HEK293 (cell line): ENCODE measurements around the gene TGFB1.

Experiments
- CTCF ChIA-PET: fragments of 350-600 bp; formaldehyde crosslinking; extraction: SDS; loops from one replicate; lab custom pipeline; 2021; ENCODE audit warnings: antibody characterized with exemption; lab: Yijun Ruan, JAX
- POLR2A ChIA-PET: fragments of 300-600 bp; formaldehyde crosslinking; extraction: SDS; loops from one replicate; lab custom pipeline; 2020; ENCODE audit warnings: antibody characterized with exemption, inconsistent platforms; lab: Yijun Ruan, JAX
- H3K27ac ChIP-seq: fragments of 200-500 bp; sonication (Bioruptor generic); 2 replicates; pipeline ENCODE4 v1.5.1; 2014; ENCODE audit warnings: low read depth, low read length, control low read depth, inconsistent platforms; ENCODE audit errors: extremely low read depth
- H3K36me3 ChIP-seq, 2 experiments: fragments of 200-500 bp in 1 of 2; sonication (Bioruptor generic) in 1 of 2; 1 replicate in 1 of 2; 2 replicates in 1 of 2; pipeline ENCODE4 v1.5.1; 2014 to 2017; ENCODE audit warnings: inconsistent platforms in 2 of 2, low read length in 2 of 2; ENCODE audit not compliant: control insufficient read depth in 2 of 2, insufficient read depth in 1 of 2
- H3K4me1 ChIP-seq: fragments of 200-500 bp; sonication (Bioruptor generic); 2 replicates; pipeline ENCODE4 v1.5.1; 2014; ENCODE audit warnings: mild to moderate bottlenecking, low read length, inconsistent platforms; ENCODE audit not compliant: control insufficient read depth, insufficient read depth
- H3K4me3 ChIP-seq: 2 replicates; pipeline ENCODE4 v1.5.1; 2011; ENCODE audit warnings: low read depth, mild to moderate bottlenecking, control low read depth, low read length, moderate library complexity
- H3K9me3 ChIP-seq: fragments of 200-500 bp; sonication (Bioruptor generic); 2 replicates; pipeline ENCODE4 v1.5.1; 2014; ENCODE audit warnings: low read depth, low read length, inconsistent platforms; ENCODE audit not compliant: control insufficient read depth, insufficient read depth
- FEZF1 ChIP-seq: fragments of 450-650 bp; formaldehyde crosslinking; IDR thresholded peaks from 2 replicates; pipeline ENCODE4 v1.5.1; 2016; ENCODE audit warnings: missing biosample characterization, missing genetic modification characterization
- GFI1B ChIP-seq: fragments of 450-650 bp; formaldehyde crosslinking; IDR thresholded peaks from 2 replicates; pipeline ENCODE4 v1.5.1; 2016; ENCODE audit warnings: missing biosample characterization, missing genetic modification characterization
- IKZF3 ChIP-seq: fragments of 450-650 bp; IDR thresholded peaks from 2 replicates; pipeline ENCODE4 v1.5.0; 2018; ENCODE audit warnings: missing biosample characterization, mild to moderate bottlenecking, missing genetic modification characterization, moderate library complexity
- KLF1 ChIP-seq: fragments of 450-650 bp; formaldehyde crosslinking; IDR thresholded peaks from 2 replicates; pipeline ENCODE4 v1.5.1; 2016; ENCODE audit warnings: missing biosample characterization, missing genetic modification characterization
- KLF9 ChIP-seq: fragments of 450-650 bp; formaldehyde crosslinking; IDR thresholded peaks from 2 replicates; pipeline ENCODE4 v1.5.1; 2016; ENCODE audit warnings: missing biosample characterization, missing genetic modification characterization, low read depth
- PRDM2 ChIP-seq: fragments of 450-650 bp; formaldehyde crosslinking; IDR thresholded peaks from 2 replicates; pipeline ENCODE4 v1.5.1; 2016; ENCODE audit warnings: missing biosample characterization, missing genetic modification characterization, borderline replicate concordance
- REPIN1 ChIP-seq: fragments of 450-650 bp; formaldehyde crosslinking; IDR thresholded peaks from 2 replicates; pipeline ENCODE4 v1.5.1; 2017; ENCODE audit warnings: missing biosample characterization, missing genetic modification characterization, low read depth
- SETDB1 ChIP-seq: IDR thresholded peaks from one replicate; pipeline ENCODE4 v1.6.1; 2017; ENCODE audit warnings: mild to moderate bottlenecking, low read length, moderate library complexity, mixed read lengths; ENCODE audit not compliant: insufficient read length
- SP3 ChIP-seq: fragments of 450-650 bp; formaldehyde crosslinking; IDR thresholded peaks from 2 replicates; pipeline ENCODE4 v1.5.1; 2016; ENCODE audit warnings: missing biosample characterization, missing genetic modification characterization
- ZBTB7A ChIP-seq: fragments of 450-650 bp; formaldehyde crosslinking; IDR thresholded peaks from 2 replicates; pipeline ENCODE4 v1.5.1; 2016; ENCODE audit warnings: low read depth, missing biosample characterization, missing genetic modification characterization
- ZFHX2 ChIP-seq: fragments of 450-650 bp; formaldehyde crosslinking; conservative IDR thresholded peaks from 2 replicates; pipeline ENCODE4 v1.5.1; 2016; ENCODE audit warnings: missing biosample characterization, missing genetic modification characterization
- ZFP3 ChIP-seq: fragments of 450-650 bp; formaldehyde crosslinking; IDR thresholded peaks from 2 replicates; pipeline ENCODE4 v1.5.1; 2016; ENCODE audit warnings: low read depth, missing biosample characterization, missing genetic modification characterization
- ZFP69B ChIP-seq: fragments of 450-650 bp; formaldehyde crosslinking; IDR thresholded peaks from 2 replicates; pipeline ENCODE4 v1.5.1; 2016; ENCODE audit warnings: missing biosample characterization, missing genetic modification characterization
- ZNF146 ChIP-seq: fragments of 450-650 bp; formaldehyde crosslinking; IDR thresholded peaks from 2 replicates; pipeline ENCODE4 v1.5.1; 2016; ENCODE audit warnings: missing biosample characterization, missing genetic modification characterization
- ZNF184 ChIP-seq: fragments of 450-650 bp; IDR thresholded peaks from 2 replicates; pipeline ENCODE4 v1.5.1; 2018; ENCODE audit warnings: missing biosample characterization, mild to moderate bottlenecking, missing genetic modification characterization
- ZNF302 ChIP-seq: fragments of 450-650 bp; formaldehyde crosslinking; IDR thresholded peaks from 2 replicates; pipeline ENCODE4 v1.5.1; 2016; ENCODE audit warnings: missing biosample characterization, missing genetic modification characterization, low read depth
- ZNF423 ChIP-seq: fragments of 450-650 bp; formaldehyde crosslinking; IDR thresholded peaks from 2 replicates; pipeline ENCODE4 v1.5.1; 2016; ENCODE audit warnings: missing biosample characterization, missing genetic modification characterization
- ZNF560 ChIP-seq: fragments of 450-650 bp; formaldehyde crosslinking; IDR thresholded peaks from 2 replicates; pipeline ENCODE4 v1.5.1; 2017; ENCODE audit warnings: missing biosample characterization, missing genetic modification characterization, borderline replicate concordance
- ZNF654 ChIP-seq: fragments of 450-650 bp; formaldehyde crosslinking; IDR thresholded peaks from 2 replicates; pipeline ENCODE4 v1.5.1; 2016; ENCODE audit warnings: low read depth, missing biosample characterization, missing genetic modification characterization
- ZNF776 ChIP-seq: fragments of 450-650 bp; formaldehyde crosslinking; IDR thresholded peaks from 2 replicates; pipeline ENCODE4 v1.5.0; 2017; ENCODE audit warnings: missing biosample characterization, missing genetic modification characterization, borderline replicate concordance
- TF ChIP-seq, protein P1 (sequence below): fragments of 450-650 bp; formaldehyde crosslinking; IDR thresholded peaks from 2 replicates; pipeline ENCODE4 v1.5.1; 2016; ENCODE audit warnings: missing biosample characterization, missing genetic modification characterization
- TF ChIP-seq, protein P2 (sequence below): fragments of 450-650 bp; formaldehyde crosslinking; IDR thresholded peaks from 2 replicates; pipeline ENCODE4 v1.5.1; 2016; ENCODE audit warnings: missing biosample characterization, missing genetic modification characterization

Gene TGFB1

GRCh38 chr19:41328157-41328841 is 25.4 kb downstream of the TGFB1 start:
- POLR2A ChIA-PET = interaction anchor here (1.1 to 1.8 kb wide), 5 partner anchors 8 to 111 kb away, joined by 3 to 7 read pairs (median 4); no protein-coding TSS in a partner anchor

GRCh38 chr19:41327576-41328156 is 26.1 kb downstream of the TGFB1 start:
- H3K9me3 ChIP-seq = no peaks in the 10 kb centered on the region
- ChIA-PET CTCF (interaction anchor here (0.7 to 0.9 kb wide), 3 partner anchors 24 to 236 kb away, joined by 3 to 4 read pairs (median 3); no protein-coding TSS in a partner anchor), POLR2A (interaction anchor here (1.1 to 1.8 kb wide), 4 partner anchors 9 to 111 kb away, joined by 3 to 7 read pairs (median 4); no protein-coding TSS in a partner anchor)
- peaks cover 21% of the 10 kb centered on the region for H3K4me1 ChIP-seq
- no peak overlapping the region for H3K27ac ChIP-seq
- peaks cover 24 to 41% of the 10 kb centered on the region in 2 experiments; a peak in 2 of 3 replicates for H3K36me3 ChIP-seq
- no peak overlapping the region for H3K4me3 ChIP-seq
- TF ChIP-seq ZNF302 (tag by site-specific recombination) = no peak
- TF ChIP-seq KLF9 (tag by site-specific recombination) = peak; percentile 57
- TF ChIP-seq ZFP69B (tag by site-specific recombination) = no peak
- TF ChIP-seq, protein P1, sequence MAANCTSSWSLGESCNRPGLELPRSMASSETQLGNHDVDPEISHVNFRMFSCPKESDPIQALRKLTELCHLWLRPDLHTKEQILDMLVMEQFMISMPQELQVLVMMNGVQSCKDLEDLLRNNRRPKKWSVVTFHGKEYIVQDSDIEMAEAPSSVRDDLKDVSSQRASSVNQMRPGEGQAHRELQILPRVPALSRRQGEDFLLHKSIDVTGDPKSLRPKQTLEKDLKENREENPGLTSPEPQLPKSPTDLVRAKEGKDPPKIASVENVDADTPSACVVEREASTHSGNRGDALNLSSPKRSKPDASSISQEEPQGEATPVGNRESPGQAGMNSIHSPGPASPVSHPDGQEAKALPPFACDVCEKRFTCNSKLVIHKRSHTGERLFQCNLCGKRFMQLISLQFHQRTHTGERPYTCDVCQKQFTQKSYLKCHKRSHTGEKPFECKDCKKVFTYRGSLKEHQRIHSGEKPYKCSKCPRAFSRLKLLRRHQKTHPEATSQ (tag by site-specific recombination) = no peak
- TF ChIP-seq ZNF423 = no peak
- no peak for TF ChIP-seq ZNF776
- TF ChIP-seq ZNF560 (tag by site-specific recombination) = no peak
- TF ChIP-seq IKZF3 (tag by site-specific recombination) = no peak
- TF ChIP-seq KLF1 (tag by site-specific recombination) = peak; percentile 99
- 0 out of 2 replicates have a peak, but pooled peaks have one; percentile 28 for TF ChIP-seq SP3 (tag by site-specific recombination)

More at GRCh38 chr19:41328157-41328841, 25.4 kb downstream of the TGFB1 start:
- Histone ChIP-seq H3K36me3 (peaks cover 18 to 39% of the 10 kb centered on the region in 2 experiments; a peak in 2 of 3 replicates), H3K27ac (0 out of 2 replicates have a peak overlapping the region, but pooled peaks have one; percentile 30), H3K4me1 (peaks cover 15% of the 10 kb centered on the region), H3K4me3 (no peak overlapping the region), H3K9me3 (no peaks in the 10 kb centered on the region)
- no peak for TF ChIP-seq ZBTB7A
- no peak for TF ChIP-seq PRDM2
- TF ChIP-seq, protein P2, sequence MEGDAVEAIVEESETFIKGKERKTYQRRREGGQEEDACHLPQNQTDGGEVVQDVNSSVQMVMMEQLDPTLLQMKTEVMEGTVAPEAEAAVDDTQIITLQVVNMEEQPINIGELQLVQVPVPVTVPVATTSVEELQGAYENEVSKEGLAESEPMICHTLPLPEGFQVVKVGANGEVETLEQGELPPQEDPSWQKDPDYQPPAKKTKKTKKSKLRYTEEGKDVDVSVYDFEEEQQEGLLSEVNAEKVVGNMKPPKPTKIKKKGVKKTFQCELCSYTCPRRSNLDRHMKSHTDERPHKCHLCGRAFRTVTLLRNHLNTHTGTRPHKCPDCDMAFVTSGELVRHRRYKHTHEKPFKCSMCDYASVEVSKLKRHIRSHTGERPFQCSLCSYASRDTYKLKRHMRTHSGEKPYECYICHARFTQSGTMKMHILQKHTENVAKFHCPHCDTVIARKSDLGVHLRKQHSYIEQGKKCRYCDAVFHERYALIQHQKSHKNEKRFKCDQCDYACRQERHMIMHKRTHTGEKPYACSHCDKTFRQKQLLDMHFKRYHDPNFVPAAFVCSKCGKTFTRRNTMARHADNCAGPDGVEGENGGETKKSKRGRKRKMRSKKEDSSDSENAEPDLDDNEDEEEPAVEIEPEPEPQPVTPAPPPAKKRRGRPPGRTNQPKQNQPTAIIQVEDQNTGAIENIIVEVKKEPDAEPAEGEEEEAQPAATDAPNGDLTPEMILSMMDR (tag by site-specific recombination) = no peak
- TF ChIP-seq GFI1B (tag by site-specific recombination) = no peak
- no peak for TF ChIP-seq ZFP3
- TF ChIP-seq SP3 (tag by site-specific recombination) = no peak
- TF ChIP-seq FEZF1 (tag by site-specific recombination) = no peak
- TF ChIP-seq SETDB1 = no peak
- no peak for TF ChIP-seq REPIN1 (tag by site-specific recombination)
- no peak for TF ChIP-seq ZFHX2 (tag by site-specific recombination)
- TF ChIP-seq KLF9 (tag by site-specific recombination) = no peak
- no peak for TF ChIP-seq ZNF146 (tag by site-specific recombination)
- TF ChIP-seq ZNF654 (tag by site-specific recombination) = no peak
- TF ChIP-seq ZNF184 = no peak
- CTCF ChIA-PET = interaction anchor here (0.7 to 1.2 kb wide), 2 partner anchors 24 to 235 kb away, joined by 3 to 6 read pairs; no protein-coding TSS in a partner anchor
